Endodermal cell (in vitro differentiated cells): ENCODE data around the gene S100PBP. TPM values are rescaled to one million over a fixed set of nuclear protein-coding genes. Genes with fewer than 3 reads are reported as not detected.

Experiments used
- DNase-seq: peaks from one replicate; pipeline ENCODE4 v3.0.0-alpha.2; 2017
- H3K27ac ChIP-seq: 2 replicates; pipeline ENCODE4 v1.5.1; 2013; ENCODE audit warnings: mild to moderate bottlenecking, low read depth, low read length, moderate library complexity
- H3K27me3 ChIP-seq: 2 replicates; pipeline ENCODE4 v1.6.1; 2013; ENCODE audit warnings: mild to moderate bottlenecking, low read length, moderate library complexity; ENCODE audit not compliant: insufficient read depth, control insufficient read depth, poor library complexity, severe bottlenecking
- H3K36me3 ChIP-seq: 2 replicates; pipeline ENCODE4 v1.7.0; 2013; ENCODE audit warnings: mild to moderate bottlenecking, low read length, moderate library complexity; ENCODE audit not compliant: control insufficient read depth, insufficient read depth
- H3K4me1 ChIP-seq: one replicate; pipeline ENCODE4 v1.7.0; 2013; ENCODE audit warnings: low read length; ENCODE audit not compliant: control insufficient read depth, insufficient read depth
- H3K4me3 ChIP-seq: 2 replicates; pipeline ENCODE4 v1.5.1; 2013; ENCODE audit warnings: mild to moderate bottlenecking, low read length, moderate library complexity
- H3K9ac ChIP-seq: 2 replicates; pipeline ENCODE4 v1.6.1; 2013; ENCODE audit warnings: mild to moderate bottlenecking, low read length, moderate library complexity; ENCODE audit not compliant: poor library complexity, severe bottlenecking; ENCODE audit errors: extremely low read depth
- H3K9me3 ChIP-seq: 2 replicates; pipeline ENCODE4 v1.6.1; 2013; ENCODE audit warnings: mild to moderate bottlenecking, low read length, moderate library complexity; ENCODE audit not compliant: control insufficient read depth
- H3K27ac Mint-ChIP-seq: 2 replicates; pipeline ENCODE4 v1.8.0; 2020; ENCODE audit warnings: mixed read lengths
- H3K27me3 Mint-ChIP-seq: 2 replicates; pipeline ENCODE4 v1.8.0; 2021; ENCODE audit warnings: mild to moderate bottlenecking, mixed read lengths; ENCODE audit not compliant: insufficient read depth
- H3K36me3 Mint-ChIP-seq: 2 replicates; pipeline ENCODE4 v1.8.0; 2020; ENCODE audit warnings: low read depth, mixed read lengths
- H3K4me1 Mint-ChIP-seq: 2 replicates; pipeline ENCODE4 v1.8.0; 2020; ENCODE audit warnings: mixed read lengths
- H3K4me3 Mint-ChIP-seq: 2 replicates; pipeline ENCODE4 v1.8.0; 2020; ENCODE audit warnings: mild to moderate bottlenecking, moderate library complexity, mixed read lengths
- H3K9me3 Mint-ChIP-seq: 2 replicates; pipeline ENCODE4 v1.8.0; 2020; ENCODE audit warnings: mild to moderate bottlenecking, mixed read lengths
- WGBS, 2 experiments: methylation state at CpG; one replicate each; pipeline versions ENCODE4 v1.1.5 to v1.1.7; 2013; ENCODE audit warnings: missing lambda C conversion rate in 2 of 2, mixed read lengths in 1 of 2; ENCODE audit not compliant: insufficient coverage in 1 of 2, insufficient read length in 1 of 2; 5-methylcytosine and 5-hydroxymethylcytosine counted together
- total RNA-seq, 2 donors: library from RNA; stranded (reverse); fragmentation: NEBNext Ultra II Directional in 1 of 2; extraction: Animal tissue kit (Norgen Biotek cat#: 25700) in 1 of 2; gene quantifications; 2 replicates in 1 of 2; 3 replicates in 1 of 2; pipeline ENCODE4 v1.2.1, GENCODE V29; 2021
- TF ChIP-seq, protein P1 (sequence below): fragments of 200-600 bp; sonication (generic); conservative IDR thresholded peaks from 2 replicates; pipeline ENCODE4 v1.5.0; 2021; ENCODE audit warnings: antibody characterized with exemption, mild to moderate bottlenecking

Gene S100PBP
- total RNA-seq, 2 donors from 2014 or later, result 91.4 to 112 TPM

DNA sequence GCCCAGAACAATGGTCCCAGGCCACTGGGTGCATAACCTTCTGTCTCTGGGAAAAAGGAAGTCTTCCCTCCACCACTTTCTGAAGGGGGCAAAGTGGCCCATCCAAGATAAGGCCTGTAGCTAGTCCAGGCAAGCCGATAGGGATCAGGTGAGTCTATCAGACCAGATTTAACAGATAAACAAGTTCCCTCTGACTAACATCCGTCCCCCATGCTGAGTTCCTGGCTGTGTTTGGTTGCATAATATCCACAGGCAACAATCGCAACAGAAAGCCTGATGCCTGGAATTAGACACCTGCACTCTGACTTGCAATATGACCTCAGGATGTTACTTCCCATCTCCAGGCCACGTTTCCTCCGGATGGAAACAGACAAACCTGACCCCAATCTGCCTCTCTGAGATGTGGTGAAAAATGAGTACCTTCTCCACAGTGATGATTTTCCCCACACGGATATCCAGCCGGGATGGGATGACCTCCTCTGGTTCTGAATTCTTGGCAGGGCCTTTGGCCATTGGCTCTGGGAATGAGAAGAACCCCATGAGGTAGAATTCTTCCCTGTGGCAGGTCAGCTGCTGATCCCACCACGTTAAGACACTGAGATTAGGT lies 36.7 kb upstream of the S100PBP start:
- no peaks in the 10 kb centered on the region for H3K9me3 ChIP-seq
- H3K9ac ChIP-seq, result no peak overlapping the region
- H3K4me3 ChIP-seq, result no peak overlapping the region
- H3K27me3 Mint-ChIP-seq, result no peaks in the 10 kb centered on the region
- TF ChIP-seq, protein P1, sequence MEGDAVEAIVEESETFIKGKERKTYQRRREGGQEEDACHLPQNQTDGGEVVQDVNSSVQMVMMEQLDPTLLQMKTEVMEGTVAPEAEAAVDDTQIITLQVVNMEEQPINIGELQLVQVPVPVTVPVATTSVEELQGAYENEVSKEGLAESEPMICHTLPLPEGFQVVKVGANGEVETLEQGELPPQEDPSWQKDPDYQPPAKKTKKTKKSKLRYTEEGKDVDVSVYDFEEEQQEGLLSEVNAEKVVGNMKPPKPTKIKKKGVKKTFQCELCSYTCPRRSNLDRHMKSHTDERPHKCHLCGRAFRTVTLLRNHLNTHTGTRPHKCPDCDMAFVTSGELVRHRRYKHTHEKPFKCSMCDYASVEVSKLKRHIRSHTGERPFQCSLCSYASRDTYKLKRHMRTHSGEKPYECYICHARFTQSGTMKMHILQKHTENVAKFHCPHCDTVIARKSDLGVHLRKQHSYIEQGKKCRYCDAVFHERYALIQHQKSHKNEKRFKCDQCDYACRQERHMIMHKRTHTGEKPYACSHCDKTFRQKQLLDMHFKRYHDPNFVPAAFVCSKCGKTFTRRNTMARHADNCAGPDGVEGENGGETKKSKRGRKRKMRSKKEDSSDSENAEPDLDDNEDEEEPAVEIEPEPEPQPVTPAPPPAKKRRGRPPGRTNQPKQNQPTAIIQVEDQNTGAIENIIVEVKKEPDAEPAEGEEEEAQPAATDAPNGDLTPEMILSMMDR, result no peak
- WGBS, 2 experiments, result 94 to 97% methylated on average over 7 to 8 of the region's 8 CpGs
- H3K4me1 ChIP-seq, result peaks cover 10% of the 10 kb centered on the region
- H3K36me3 Mint-ChIP-seq, result peaks cover 79% of the 10 kb centered on the region
- H3K36me3 ChIP-seq, result peaks cover 98% of the 10 kb centered on the region
- no peak for DNase-seq
- H3K9me3 Mint-ChIP-seq, result no peaks in the 10 kb centered on the region
- no peak overlapping the region for H3K27ac Mint-ChIP-seq
- H3K4me3 Mint-ChIP-seq, result no peak overlapping the region
- H3K27me3 ChIP-seq, result no peaks in the 10 kb centered on the region
- peaks cover 2% of the 10 kb centered on the region for H3K4me1 Mint-ChIP-seq
- no peak overlapping the region for H3K27ac ChIP-seq

- no peak overlapping the region for H3K4me3 ChIP-seq
- peaks cover 10% of the 10 kb centered on the region for H3K4me1 ChIP-seq
- DNase-seq, result peak; percentile 40
- no peaks in the 10 kb centered on the region for H3K27me3 ChIP-seq
- Mint-ChIP-seq H3K27me3 (no peaks in the 10 kb centered on the region), H3K36me3 (peaks cover 82% of the 10 kb centered on the region), H3K4me3 (no peak overlapping the region), H3K9me3 (no peaks in the 10 kb centered on the region), H3K27ac (no peak overlapping the region), H3K4me1 (no peaks in the 10 kb centered on the region)
- no peak overlapping the region for H3K9ac ChIP-seq
- H3K36me3 ChIP-seq, result peaks cover 98% of the 10 kb centered on the region
- TF ChIP-seq, protein P1, result no peak
- no peak overlapping the region for H3K27ac ChIP-seq
- no peaks in the 10 kb centered on the region for H3K9me3 ChIP-seq
- WGBS, 2 experiments, result 94 to 97% methylated on average over 5 of the region's 5 CpGs
These were observed 35.4 kb upstream of the S100PBP start for GRCh38 chr1:32782086-32782485.

DNA sequence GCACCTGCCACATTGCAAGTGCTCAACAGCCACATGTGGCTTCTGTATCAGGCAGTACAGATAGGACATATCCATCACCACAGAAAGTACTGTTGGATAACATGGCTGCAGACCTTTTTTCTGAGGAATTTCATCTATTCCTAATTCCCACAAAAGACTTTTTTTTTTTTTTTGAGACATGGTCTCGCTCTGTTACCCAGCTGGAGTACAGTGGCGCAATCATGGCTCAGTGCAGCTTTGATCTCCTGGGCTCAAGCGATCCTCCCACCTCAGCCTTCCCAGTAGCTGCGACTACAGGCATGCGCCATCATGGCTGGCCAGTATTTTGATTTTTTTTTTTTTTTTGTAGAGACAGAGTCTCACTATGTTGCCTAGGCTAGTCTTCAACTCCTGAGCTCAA lies 33.6 kb upstream of the S100PBP start:
- Mint-ChIP-seq H3K4me3 (no peak overlapping the region), H3K4me1 (no peaks in the 10 kb centered on the region), H3K9me3 (no peaks in the 10 kb centered on the region), H3K36me3 (peaks cover 80% of the 10 kb centered on the region), H3K27ac (no peak overlapping the region), H3K27me3 (no peaks in the 10 kb centered on the region)
- Histone ChIP-seq H3K9ac (no peak overlapping the region), H3K4me3 (no peak overlapping the region), H3K36me3 (peaks cover 98% of the 10 kb centered on the region), H3K27me3 (no peaks in the 10 kb centered on the region), H3K27ac (no peak overlapping the region), H3K9me3 (no peaks in the 10 kb centered on the region), H3K4me1 (peaks cover 10% of the 10 kb centered on the region)
- no peak for DNase-seq
- TF ChIP-seq, protein P1, result no peak
- WGBS, 2 experiments, result 98% methylated on average over 5 of the region's 5 CpGs; no CpG with 5 or more reads in 1 of the 2 experiments
